ENCODE data around the gene USP11.

USP11 gene

DNA sequence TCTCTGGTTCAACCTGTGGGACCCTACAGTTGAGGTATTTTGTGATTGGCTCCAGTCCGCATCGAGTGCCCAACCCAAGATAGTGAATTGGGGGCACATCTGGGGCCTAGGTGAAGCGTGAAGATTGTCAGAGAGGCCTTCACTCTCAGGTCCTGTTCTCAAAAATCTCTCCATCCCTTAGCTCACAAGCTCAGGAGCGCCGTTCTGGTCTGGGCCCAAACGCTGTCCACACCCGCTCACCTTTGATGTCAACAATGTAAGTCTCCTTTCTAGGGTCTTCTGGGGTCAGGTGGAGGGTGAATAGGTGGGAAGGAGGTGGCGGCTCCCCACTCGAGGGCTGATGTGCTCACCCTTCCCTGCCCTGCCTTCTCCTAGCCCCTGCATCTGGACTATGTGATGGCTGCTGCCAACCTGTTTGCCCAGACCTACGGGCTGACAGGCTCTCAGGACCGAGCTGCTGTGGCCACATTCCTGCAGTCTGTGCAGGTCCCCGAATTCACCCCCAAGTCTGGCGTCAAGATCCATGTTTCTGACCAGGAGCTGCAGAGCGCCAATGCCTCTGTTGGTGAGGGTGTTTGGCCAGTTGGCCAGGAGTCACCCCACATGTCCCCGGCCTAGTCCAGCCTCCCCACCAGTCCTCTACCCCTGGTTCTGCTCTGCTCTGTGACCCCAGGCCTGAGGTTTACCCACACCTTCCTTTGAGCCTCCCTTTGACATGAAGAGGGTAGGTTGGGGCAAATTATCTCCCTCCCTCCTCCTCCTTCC, 22.0 kb upstream of the USP11 start:
- H3K4me3 ChIP-seq (ENCODE audit: low read depth, low read length), result no peak overlapping the region
- DNase-seq (ENCODE audit: low read depth), result no peak
- TF ChIP-seq, protein P1, sequence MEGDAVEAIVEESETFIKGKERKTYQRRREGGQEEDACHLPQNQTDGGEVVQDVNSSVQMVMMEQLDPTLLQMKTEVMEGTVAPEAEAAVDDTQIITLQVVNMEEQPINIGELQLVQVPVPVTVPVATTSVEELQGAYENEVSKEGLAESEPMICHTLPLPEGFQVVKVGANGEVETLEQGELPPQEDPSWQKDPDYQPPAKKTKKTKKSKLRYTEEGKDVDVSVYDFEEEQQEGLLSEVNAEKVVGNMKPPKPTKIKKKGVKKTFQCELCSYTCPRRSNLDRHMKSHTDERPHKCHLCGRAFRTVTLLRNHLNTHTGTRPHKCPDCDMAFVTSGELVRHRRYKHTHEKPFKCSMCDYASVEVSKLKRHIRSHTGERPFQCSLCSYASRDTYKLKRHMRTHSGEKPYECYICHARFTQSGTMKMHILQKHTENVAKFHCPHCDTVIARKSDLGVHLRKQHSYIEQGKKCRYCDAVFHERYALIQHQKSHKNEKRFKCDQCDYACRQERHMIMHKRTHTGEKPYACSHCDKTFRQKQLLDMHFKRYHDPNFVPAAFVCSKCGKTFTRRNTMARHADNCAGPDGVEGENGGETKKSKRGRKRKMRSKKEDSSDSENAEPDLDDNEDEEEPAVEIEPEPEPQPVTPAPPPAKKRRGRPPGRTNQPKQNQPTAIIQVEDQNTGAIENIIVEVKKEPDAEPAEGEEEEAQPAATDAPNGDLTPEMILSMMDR (IDR thresholded peaks at IDR 0.05; ENCODE audit: control insufficient read depth, extremely low read depth, insufficient read depth), result no peak

DNA sequence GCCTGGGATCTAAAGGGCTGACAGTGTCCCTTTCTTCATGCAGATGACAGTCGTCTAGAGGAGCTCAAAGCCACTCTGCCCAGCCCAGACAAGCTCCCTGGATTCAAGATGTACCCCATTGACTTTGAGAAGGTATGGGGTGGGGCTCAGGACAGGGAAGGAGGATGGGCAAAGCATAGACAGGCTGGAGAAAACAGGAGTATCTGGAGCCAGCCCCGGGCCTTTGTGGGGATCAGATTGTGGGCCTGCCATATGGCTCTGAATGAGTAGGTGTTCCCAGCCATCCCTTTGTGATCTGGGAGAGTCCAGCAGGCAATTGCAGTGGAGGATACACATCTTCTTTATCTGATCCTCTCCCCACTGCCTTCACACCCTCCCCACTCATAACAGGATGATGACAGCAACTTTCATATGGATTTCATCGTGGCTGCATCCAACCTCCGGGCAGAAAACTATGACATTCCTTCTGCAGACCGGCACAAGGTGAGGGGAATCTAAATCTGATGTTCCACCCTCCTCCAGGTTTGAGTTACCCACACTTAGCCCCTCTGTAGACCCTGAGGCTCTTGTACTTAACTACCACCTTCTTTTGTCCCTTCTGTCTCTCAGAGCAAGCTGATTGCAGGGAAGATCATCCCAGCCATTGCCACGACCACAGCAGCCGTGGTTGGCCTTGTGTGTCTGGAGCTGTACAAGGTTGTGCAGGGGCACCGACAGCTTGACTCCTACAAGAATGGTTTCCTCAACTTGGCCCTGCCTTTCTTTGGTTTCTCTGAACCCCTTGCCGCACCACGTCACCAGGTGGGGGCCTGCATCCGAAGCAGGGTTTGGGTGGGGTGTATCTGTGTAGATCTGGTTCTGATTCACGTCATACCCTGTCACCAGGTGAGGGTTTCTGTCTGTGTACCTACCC, 20.2 kb upstream of the USP11 start:
- no peak overlapping the region for H3K4me3 ChIP-seq (ENCODE audit: low read depth, low read length)
- TF ChIP-seq, protein P1 (IDR thresholded peaks at IDR 0.05; ENCODE audit: control insufficient read depth, extremely low read depth, insufficient read depth), result no peak
- DNase-seq (ENCODE audit: low read depth), result no peak

DNA sequence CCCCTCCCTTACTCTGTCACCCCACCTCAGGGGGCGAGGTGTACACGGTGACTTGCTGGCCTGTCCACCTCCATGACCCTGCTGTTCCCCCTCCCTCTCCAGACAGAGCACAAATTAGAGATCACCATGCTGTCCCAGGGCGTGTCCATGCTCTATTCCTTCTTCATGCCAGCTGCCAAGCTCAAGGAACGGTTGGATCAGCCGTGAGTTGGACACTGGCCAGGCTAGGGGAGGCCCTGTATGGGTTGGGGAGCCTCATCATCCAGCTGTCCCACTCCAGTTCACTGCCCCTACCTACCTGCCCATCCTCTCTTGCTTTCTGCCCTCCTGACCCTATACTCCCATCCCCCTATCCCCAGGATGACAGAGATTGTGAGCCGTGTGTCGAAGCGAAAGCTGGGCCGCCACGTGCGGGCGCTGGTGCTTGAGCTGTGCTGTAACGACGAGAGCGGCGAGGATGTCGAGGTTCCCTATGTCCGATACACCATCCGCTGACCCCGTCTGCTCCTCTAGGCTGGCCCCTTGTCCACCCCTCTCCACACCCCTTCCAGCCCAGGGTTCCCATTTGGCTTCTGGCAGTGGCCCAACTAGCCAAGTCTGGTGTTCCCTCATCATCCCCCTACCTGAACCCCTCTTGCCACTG, 18.3 kb upstream of the USP11 start:
- TF ChIP-seq, protein P1 (IDR thresholded peaks at IDR 0.05; ENCODE audit: control insufficient read depth, extremely low read depth, insufficient read depth), result no peak
- no peak for DNase-seq (ENCODE audit: low read depth)
- no peak overlapping the region for H3K4me3 ChIP-seq (ENCODE audit: low read depth, low read length)

DNA sequence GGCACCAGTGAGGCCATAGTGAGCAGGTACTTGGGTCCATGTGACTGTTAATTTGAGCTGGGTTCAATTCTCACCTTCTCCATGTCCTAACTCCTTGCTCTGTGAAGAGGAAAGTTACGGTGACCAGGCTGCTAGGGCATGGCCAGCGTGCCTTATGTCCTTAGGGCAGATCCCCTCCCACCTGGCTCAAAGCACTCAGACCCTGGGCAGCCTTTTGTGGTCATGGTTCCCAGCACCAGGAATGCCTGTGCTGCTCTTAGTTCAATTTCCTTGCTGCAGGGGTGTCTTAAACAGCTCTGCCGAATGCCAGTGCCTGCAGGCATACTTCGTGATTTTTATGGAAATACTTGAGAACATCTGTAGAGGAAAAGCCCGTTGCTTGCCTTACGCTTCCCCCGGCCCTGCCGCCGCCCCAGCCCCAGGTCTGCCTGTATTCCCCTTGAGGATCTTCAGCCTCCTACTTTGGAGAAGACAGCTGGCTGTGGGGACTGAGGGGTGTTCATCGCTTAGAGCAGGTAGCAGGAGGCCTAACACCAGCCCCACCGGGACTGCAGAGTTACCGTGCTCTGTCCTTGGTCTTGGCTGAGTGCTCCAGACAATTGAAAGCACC, 17.4 kb upstream of the USP11 start:
- DNase-seq (ENCODE audit: low read depth), result no peak
- TF ChIP-seq, protein P1 (IDR thresholded peaks at IDR 0.05; ENCODE audit: control insufficient read depth, extremely low read depth, insufficient read depth), result no peak
- H3K4me3 ChIP-seq (ENCODE audit: low read depth, low read length), result no peak overlapping the region

DNA sequence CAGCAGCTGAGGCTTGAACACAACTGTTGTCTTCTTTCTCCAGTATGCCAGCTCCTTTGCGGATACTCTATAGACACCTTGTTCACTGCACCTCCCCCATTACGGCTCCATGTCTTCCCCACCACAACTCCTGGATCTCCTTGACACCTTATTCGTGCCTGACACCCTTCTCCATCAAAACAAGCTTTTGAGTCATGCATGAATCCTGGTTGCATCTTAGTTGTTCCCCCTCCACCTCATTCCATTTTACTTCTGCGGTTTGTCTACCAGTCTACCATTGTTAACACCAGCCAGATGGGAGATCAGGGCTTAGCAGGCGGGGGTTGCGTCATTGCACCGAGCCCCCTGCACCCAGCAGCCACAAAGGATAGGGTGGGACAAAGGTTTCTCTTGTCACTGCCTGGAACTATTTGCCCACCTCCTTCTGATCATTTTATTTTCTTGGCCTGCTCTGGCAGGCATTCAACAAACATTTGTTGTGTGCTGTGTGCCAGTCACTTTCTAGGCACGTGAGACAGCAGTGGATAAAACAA, 16.4 kb upstream of the USP11 start:
- no peak overlapping the region for H3K4me3 ChIP-seq (ENCODE audit: low read depth, low read length)
- TF ChIP-seq, protein P1 (IDR thresholded peaks at IDR 0.05; ENCODE audit: control insufficient read depth, extremely low read depth, insufficient read depth), result no peak

DNA sequence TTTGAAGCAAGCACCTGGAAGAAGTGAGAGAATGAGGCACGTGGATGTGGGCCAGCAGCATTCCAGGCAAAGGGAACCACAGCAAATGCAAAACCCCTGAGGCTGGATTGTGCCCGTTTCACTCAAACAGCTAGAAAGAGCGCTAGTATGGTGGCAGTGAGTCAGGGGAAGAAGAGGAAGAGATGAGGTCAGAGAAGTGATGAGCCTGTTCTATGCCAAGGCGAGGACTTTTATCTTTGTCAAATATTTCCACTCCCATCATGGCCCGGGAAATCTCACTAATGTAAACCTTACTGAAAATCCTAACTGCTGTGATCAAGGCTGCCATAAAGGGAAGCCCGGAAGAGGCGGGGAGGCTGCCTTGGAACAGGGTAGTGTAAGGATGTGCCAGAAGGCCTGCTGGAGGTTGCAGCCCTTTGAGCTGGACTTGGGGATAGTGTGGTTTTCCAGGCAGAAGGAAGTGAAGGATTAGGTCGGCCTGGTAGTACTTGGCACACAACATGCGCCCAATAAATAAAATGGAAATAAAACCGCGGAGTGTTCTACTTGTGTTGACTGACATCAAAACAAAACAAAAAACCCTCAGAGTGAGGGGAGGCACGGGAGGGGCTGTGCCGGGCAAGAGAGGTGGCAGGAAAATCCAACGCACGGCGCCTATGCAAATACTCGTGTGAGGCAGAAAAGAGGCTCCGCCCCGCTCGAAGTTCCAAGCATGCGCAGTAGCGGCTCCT, 15.5 kb upstream of the USP11 start:
- peak overlapping the region; percentile 25; the same call in 1 of the 2 replicates for H3K4me3 ChIP-seq (ENCODE audit: low read depth, low read length)
- no peak for DNase-seq (ENCODE audit: low read depth)
- TF ChIP-seq, protein P1 (IDR thresholded peaks at IDR 0.05; ENCODE audit: control insufficient read depth, extremely low read depth, insufficient read depth), result no peak

More for the DNA sequence above, 16.4 kb upstream of the USP11 start:
- no peak for DNase-seq (ENCODE audit: low read depth)

Measured in LNCaP clone FGC (cell line).